Measurements from ENCODE around the gene RASA3.

The RASA3 gene

DNA sequence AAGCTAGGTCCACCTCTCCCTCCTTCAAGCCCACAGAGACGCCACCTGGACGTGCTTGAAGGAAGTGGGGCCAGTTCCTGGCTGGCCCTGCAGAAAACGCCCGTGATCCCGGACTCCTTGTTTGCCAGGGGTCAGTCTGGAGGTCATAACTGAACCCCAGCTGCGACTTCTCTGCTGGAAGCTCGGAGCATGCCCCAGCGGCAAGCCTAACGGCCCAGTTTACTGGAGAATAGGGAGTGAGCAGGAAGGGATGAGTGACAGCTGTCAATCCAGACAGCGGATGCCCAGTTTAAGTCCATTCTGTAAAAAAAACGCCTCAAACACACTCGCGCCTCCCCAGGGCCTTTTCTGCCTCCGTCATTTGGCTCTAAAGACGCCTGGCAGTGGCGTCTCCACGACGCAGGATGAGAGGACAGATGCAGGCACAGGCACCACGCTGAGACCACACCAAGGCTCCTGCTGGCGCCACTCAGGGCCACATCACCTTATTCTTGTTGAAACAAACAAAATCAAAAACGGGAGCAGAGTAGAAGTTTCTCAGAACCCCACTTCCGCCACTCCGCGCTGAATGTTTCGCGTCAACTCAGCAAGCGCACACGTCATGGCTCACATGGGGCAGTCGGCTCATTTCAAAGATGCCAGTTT lies 57.6 kb downstream of the RASA3 start:
- H3K4me3 ChIP-seq (ENCODE audit: low read length), result no peak overlapping the region
- TF ChIP-seq, protein P1, sequence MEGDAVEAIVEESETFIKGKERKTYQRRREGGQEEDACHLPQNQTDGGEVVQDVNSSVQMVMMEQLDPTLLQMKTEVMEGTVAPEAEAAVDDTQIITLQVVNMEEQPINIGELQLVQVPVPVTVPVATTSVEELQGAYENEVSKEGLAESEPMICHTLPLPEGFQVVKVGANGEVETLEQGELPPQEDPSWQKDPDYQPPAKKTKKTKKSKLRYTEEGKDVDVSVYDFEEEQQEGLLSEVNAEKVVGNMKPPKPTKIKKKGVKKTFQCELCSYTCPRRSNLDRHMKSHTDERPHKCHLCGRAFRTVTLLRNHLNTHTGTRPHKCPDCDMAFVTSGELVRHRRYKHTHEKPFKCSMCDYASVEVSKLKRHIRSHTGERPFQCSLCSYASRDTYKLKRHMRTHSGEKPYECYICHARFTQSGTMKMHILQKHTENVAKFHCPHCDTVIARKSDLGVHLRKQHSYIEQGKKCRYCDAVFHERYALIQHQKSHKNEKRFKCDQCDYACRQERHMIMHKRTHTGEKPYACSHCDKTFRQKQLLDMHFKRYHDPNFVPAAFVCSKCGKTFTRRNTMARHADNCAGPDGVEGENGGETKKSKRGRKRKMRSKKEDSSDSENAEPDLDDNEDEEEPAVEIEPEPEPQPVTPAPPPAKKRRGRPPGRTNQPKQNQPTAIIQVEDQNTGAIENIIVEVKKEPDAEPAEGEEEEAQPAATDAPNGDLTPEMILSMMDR (conservative IDR thresholded peaks at IDR 0.05; ENCODE audit: low read depth, low read length), result no peak
- DNase-seq (ENCODE audit: low read depth), result no peak

DNA sequence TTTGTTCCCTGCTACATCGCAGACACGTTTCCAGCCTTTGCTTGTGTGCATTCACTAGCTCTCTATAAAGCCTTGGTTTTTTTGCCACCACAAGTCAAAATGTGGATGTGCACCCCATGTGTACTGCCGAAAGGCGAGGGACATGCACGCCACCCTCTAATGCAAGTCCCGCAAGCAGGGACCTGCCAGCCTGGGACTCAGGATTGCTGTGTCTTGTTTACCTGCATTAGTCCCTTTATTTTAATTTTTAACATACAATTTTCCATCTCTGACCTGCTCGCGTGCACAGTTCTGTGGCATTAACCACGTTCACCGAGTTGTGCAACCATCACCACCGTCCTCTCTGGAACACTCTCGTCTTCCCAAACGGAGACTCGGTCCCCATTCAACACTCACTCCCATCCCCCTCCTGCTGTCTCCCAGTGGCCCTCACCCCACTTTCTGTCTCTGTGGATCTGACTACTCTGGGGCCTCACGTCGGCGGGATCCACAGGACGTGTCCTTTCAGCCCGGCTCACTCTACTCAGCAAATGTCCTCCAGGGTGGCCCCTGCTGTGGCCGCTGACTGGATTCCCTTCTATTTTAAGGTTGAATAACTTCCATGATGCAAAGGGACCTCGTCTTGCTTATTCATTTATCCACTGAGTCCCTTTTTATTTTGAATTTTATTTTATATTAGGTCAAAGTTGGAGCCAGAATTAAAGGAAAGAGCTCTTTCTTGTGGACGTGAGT lies 58.4 kb downstream of the RASA3 start:
- DNase-seq (ENCODE audit: low read depth), result no peak
- H3K4me3 ChIP-seq (ENCODE audit: low read length), result no peak overlapping the region

DNA sequence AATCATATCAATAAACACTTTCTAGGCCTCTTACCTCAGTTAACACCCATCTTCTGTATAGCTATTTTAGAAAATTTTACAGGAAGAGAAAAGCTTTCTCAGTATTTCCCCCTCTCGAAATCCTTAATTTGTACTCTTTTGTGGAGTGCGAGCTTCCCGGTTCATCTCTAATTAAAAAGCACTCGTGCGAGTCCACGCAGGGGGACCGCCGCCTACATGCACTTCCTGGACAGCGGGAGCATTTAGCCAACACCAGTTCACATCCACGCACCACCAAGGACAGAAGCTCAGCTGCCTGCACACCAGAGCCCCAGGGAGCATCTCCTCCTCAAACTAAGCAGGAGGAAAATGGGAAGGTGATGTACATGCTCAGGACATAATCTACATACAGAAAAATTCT lies 60.0 kb downstream of the RASA3 start:
- TF ChIP-seq, protein P1 (conservative IDR thresholded peaks at IDR 0.05; ENCODE audit: low read depth, low read length), result no peak
- DNase-seq (ENCODE audit: low read depth), result no peak
- no peak overlapping the region for H3K4me3 ChIP-seq (ENCODE audit: low read length)

More for the DNA sequence above, 58.4 kb downstream of the RASA3 start:
- TF ChIP-seq, protein P1 (conservative IDR thresholded peaks at IDR 0.05; ENCODE audit: low read depth, low read length), result no peak

DNA sequence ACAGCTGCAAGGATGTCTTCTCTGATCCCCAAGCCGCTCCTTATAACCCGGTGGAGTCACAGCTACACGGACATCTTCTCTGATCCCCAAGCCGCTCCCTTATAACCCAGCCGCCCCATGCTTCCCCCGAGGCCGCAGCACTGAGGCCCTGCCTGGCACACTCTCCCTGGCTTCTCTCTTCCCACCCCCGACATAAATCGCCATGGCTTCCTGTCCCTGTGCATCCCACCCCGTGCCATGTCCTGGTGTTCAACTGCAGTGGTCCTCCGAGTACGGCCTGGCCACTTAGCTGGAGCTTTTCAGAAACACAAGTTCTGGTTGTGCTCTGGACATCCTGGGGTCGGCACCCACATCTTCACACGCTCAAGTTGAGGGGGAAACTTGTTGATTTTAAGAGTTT lies 60.4 kb downstream of the RASA3 start:
- no peak overlapping the region for H3K4me3 ChIP-seq (ENCODE audit: low read length)
- no peak for DNase-seq (ENCODE audit: low read depth)
- TF ChIP-seq, protein P1 (conservative IDR thresholded peaks at IDR 0.05; ENCODE audit: low read depth, low read length), result no peak

DNA sequence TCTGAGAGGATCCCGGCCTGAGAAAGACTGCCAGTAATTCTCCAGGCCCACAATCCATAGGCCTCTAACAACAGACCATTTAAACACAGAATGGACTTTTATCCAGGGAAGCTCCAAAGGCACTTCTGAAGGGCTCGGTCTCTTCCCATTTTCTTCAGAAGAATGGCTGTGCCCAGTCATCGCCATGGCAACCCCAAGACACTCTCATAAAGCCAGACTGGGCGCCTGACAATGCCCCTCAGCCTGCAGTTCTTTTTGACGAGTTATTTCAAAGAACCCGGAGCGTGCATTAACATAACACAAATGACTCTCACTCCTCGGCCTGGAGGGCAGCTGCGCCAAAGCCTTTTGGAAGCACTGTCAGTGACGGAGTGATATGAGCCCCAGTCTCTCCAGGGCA lies 61.0 kb downstream of the RASA3 start:
- TF ChIP-seq, protein P1 (conservative IDR thresholded peaks at IDR 0.05; ENCODE audit: low read depth, low read length), result no peak
- no peak for DNase-seq (ENCODE audit: low read depth)
- H3K4me3 ChIP-seq (ENCODE audit: low read length), result no peak overlapping the region

DNA sequence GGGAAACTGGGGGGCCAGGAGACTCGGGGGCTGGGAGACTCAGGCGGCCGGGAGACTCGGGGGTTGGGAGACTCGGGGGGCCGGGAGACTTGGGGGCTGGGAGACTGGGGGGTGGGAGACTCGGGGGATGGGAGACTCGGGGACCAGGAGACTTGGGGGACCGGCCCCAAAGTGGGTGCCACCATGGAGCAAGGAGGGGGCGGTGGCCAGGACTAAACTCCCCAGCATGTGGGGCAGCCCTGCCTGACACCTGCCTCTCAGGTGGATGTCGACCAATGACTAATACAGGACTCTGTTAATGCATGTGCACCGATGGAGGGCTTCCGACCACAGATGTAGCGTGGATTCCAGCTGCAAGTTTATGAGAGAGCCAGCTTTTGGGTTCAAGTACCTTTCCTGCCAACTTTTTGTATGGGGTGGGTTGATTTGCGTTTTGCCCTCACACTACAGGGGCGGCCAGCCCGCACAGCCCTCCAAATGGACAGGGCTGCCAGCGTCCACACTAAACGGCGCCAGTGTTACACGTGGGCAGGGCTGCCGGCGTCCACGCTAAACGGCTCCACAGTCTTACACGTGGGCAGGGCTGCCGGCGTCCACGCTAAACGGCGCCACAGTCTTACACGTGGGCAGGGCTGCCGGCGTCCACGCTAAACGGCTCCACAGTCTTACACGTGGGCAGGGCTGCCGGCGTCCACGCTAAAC lies 62.2 kb downstream of the RASA3 start:
- no peak for DNase-seq (ENCODE audit: low read depth)
- H3K4me3 ChIP-seq (ENCODE audit: low read length), result no peak overlapping the region
- TF ChIP-seq, protein P1 (conservative IDR thresholded peaks at IDR 0.05; ENCODE audit: low read depth, low read length), result no peak

Data from retinal pigment epithelial cell (primary cell).